ENCODE results near the gene MBD3L4. TPM values are rescaled to one million over a fixed set of nuclear protein-coding genes. Genes with fewer than 3 reads are reported as not detected.

The MBD3L4 gene
- total RNA-seq, 1 donor: not detected

DNA sequence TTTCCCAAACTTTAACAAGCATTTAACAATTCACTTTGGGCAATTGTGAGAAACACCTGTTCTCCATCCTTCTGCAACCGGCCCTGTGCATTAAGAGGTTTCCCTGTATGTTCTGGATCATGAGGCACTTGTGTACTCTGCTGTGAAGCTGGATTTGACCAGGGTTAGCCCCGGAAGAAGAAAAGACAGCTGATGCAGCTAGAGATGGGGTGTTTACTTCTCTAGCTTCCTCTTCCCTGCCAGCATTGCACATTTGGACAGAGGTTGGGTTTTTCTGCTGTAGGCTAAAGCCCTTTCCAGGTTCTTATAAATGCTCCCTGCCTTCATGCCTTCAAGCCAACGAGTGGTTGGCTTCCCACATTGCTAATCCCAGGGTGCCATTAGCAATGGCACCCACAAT lies 39.6 kb downstream of the MBD3L4 start:
- DNase-seq (ENCODE audit: low read depth): no peak
- TF ChIP-seq, protein P1, sequence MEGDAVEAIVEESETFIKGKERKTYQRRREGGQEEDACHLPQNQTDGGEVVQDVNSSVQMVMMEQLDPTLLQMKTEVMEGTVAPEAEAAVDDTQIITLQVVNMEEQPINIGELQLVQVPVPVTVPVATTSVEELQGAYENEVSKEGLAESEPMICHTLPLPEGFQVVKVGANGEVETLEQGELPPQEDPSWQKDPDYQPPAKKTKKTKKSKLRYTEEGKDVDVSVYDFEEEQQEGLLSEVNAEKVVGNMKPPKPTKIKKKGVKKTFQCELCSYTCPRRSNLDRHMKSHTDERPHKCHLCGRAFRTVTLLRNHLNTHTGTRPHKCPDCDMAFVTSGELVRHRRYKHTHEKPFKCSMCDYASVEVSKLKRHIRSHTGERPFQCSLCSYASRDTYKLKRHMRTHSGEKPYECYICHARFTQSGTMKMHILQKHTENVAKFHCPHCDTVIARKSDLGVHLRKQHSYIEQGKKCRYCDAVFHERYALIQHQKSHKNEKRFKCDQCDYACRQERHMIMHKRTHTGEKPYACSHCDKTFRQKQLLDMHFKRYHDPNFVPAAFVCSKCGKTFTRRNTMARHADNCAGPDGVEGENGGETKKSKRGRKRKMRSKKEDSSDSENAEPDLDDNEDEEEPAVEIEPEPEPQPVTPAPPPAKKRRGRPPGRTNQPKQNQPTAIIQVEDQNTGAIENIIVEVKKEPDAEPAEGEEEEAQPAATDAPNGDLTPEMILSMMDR (IDR thresholded peaks at IDR 0.05; ENCODE audit: insufficient read depth, low read depth, low read length): no peak
- no peak overlapping the region for H3K4me3 ChIP-seq (ENCODE audit: low read depth, low read length)

DNA sequence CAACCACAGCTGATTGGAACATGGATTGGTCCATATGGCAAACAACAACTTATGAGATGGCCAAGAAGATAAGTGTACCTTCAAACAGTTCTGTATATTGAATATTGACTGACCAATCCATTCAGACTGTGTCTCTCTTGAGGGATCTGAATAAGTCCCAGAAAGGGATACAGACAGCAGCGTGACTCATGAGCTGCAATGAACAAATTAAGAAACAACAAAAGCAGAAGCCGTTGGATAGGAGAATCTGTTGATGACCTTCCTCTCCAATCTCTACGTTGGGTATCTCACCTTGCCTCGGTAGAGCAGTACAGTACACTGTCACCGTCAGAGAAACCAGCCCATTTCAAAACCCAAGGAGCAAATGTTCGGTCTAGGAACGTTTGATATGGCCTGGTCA lies 40.0 kb downstream of the MBD3L4 start:
- no peak overlapping the region for H3K4me3 ChIP-seq (ENCODE audit: low read depth, low read length)
- no peak for DNase-seq (ENCODE audit: low read depth)
- TF ChIP-seq, protein P1 (IDR thresholded peaks at IDR 0.05; ENCODE audit: insufficient read depth, low read depth, low read length): no peak

DNA sequence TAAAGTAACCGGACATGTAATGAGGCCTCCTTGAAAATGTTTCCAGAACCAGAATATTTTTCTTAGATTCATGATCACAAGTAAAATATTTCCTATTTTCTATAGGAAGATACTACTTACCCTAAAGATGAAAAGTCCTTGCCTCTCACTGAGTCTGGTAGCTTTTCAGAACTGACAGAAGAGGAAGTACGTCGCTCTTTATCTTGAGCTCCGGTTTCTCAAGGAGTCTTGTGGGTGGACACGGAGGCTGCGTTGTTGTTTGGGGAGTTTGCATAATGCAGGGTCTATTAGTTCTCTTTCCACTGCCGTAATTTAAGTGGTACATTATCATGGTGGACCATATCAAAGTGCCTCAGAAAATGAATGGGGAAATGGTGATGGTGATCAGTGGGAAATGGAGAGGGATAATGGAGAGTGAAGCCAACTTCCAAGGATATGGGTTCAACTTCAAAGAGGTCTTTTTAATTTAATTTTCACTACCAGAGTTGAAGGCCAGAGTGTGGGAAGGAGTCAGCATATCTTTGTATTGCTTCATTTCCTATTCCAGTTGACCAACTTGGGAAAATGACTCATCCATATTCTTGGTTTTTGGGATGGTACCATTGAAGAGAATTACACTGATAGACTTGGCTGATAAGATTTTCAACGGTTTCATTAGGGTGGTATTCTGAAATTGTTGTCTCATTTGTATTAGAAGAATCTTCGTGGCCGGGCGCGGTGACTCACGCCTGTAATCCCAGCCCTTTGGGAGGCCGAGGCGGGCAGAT lies 42.1 kb downstream of the MBD3L4 start:
- no peak for DNase-seq (ENCODE audit: low read depth)
- TF ChIP-seq, protein P1 (IDR thresholded peaks at IDR 0.05; ENCODE audit: insufficient read depth, low read depth, low read length): no peak
- H3K4me3 ChIP-seq (ENCODE audit: low read depth, low read length): no peak overlapping the region

DNA sequence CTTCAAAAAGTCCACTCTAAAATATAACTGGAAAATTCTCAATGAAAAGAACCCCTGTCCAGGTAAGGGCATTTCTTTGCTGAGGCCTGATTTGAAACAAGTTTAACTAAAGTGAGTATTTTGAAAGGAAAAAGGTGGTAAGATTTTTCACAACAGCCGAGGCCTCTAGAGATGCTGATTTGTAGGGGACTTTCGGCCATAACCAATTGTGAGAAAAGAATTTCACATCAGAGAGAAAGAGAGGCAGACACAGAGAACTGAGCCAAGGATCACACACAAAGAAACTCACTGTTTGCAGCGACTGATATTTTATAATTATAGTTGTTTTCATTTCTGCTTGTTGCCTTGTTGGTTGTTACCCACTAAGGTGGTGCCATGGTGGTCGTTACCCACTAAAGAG lies 43.2 kb downstream of the MBD3L4 start:
- TF ChIP-seq, protein P1 (IDR thresholded peaks at IDR 0.05; ENCODE audit: insufficient read depth, low read depth, low read length): no peak

DNA sequence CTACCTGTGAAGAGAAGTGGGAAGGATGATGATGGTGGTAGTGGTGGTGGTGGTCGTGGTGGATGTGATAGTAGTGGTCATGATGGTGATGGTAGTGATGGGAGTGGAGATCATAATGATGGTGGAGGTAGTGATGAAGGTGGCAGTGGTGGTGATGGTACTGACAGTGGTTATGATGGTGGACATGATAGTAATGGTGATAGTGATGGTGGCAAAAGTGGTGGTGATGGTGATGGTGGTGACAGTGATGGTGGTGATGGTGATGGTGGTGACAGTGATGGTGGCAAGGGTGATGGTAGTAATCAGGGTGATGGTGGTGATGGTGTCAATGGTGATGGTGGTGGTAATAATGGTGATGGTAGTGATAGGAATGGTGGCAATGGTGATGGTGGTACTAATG lies 44.9 kb downstream of the MBD3L4 start:
- TF ChIP-seq, protein P1 (IDR thresholded peaks at IDR 0.05; ENCODE audit: insufficient read depth, low read depth, low read length): no peak
- no peak overlapping the region for H3K4me3 ChIP-seq (ENCODE audit: low read depth, low read length)
- no peak for DNase-seq (ENCODE audit: low read depth)

More for the DNA sequence above, 43.2 kb downstream of the MBD3L4 start:
- no peak overlapping the region for H3K4me3 ChIP-seq (ENCODE audit: low read depth, low read length)
- DNase-seq (ENCODE audit: low read depth): no peak

DNA sequence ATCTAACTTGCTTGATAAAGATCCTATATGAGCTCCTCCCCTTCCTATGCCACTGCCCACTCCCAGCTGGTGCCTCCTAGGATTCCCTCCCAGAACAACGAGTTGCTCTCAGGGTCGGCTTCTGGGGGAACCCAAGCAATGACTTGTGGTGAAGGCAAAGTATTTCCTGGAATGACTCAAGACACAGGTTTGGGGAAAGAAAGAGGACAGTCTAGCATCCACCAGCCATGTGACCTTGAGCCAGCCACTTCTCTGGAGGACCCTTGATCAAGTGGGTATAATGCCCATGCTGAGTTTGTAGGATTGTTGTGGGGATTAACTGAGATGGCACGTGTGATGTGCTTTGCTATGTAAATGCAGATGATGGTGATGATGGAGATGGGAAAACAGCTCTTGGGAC lies 51.7 kb downstream of the MBD3L4 start:
- no peak for DNase-seq (ENCODE audit: low read depth)
- H3K4me3 ChIP-seq (ENCODE audit: low read depth, low read length): no peak overlapping the region
- TF ChIP-seq, protein P1 (IDR thresholded peaks at IDR 0.05; ENCODE audit: insufficient read depth, low read depth, low read length): no peak

DNA sequence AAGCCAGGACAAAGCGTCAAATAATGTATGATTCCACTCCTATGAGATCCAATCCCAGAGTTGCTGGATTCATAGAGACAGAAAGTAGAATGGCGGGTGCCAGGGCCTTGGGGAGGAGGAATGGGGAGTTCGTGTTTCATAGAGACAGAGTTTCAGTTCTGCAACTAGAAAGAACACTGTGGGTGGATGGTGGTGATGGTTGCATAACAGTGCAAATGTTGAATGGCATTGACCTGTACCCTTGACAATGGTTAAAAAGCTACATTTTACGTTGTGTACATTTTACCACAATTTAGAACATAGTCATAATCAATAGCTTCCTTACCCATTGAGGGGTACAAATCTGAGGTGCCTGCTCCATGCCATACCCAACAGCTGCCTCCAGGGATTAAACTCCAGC lies 52.1 kb downstream of the MBD3L4 start:
- no peak for DNase-seq (ENCODE audit: low read depth)
- no peak overlapping the region for H3K4me3 ChIP-seq (ENCODE audit: low read depth, low read length)
- TF ChIP-seq, protein P1 (IDR thresholded peaks at IDR 0.05; ENCODE audit: insufficient read depth, low read depth, low read length): no peak

Measured in fibroblast of villous mesenchyme (primary cell).